Prostate gland (tissue), 2 donors: Measurements from ENCODE around the gene PTMA. TPM values are rescaled to one million over a fixed set of nuclear protein-coding genes. Genes with fewer than 3 reads are reported as not detected.

Source experiments
- DNase-seq: peaks from one replicate; pipeline ENCODE4 v3.0.0-alpha.2; 2019; ENCODE audit warnings: low spot score
- H3K27ac ChIP-seq, 2 donors: fragments of 200-600 bp; sonication (generic); 2 replicates each; pipeline ENCODE4 v1.5.1; 2017 to 2019
- H3K27me3 ChIP-seq: fragments of 200-600 bp; sonication (generic); replicated peaks from 2 replicates; pipeline ENCODE4 v1.5.1; 2019; ENCODE audit not compliant: insufficient read depth
- H3K36me3 ChIP-seq, 2 donors: fragments of 200-600 bp; sonication (generic); 1 replicate in 1 of 2; 2 replicates in 1 of 2; pipeline versions ENCODE4 v1.5.1 to v1.8.1; 2017 to 2019
- H3K4me1 ChIP-seq: fragments of 200-600 bp; sonication (generic); replicated peaks from 2 replicates; pipeline ENCODE4 v1.5.1; 2019
- H3K4me3 ChIP-seq, 2 donors: fragments of 200-600 bp; sonication (generic); 2 replicates each; pipeline ENCODE4 v1.5.1; 2017 to 2019
- H3K9me3 ChIP-seq: fragments of 200-600 bp; sonication (generic); 2 replicates; pipeline ENCODE4 v1.5.1; 2017
- POLR2A ChIP-seq: fragments of 450-650 bp; IDR thresholded peaks from one replicate; pipeline ENCODE4 v1.6.1; 2016; ENCODE audit warnings: antibody characterized with exemption, mild to moderate bottlenecking
- POLR2AphosphoS5 ChIP-seq: sonication (generic); formaldehyde crosslinking; IDR thresholded peaks from one replicate; pipeline ENCODE4 v1.6.1; 2017; ENCODE audit warnings: antibody characterized with exemption
- WGBS: methylation state at CpG from one replicate; pipeline ENCODE4 v1.1.5; 2018; 5-methylcytosine and 5-hydroxymethylcytosine counted together
- intact Hi-C: fragments of 100-400 bp; cut with DNase I; formaldehyde crosslinking; loops from one replicate; pipeline ENCODE4 v1.14.2; 2022
- total RNA-seq, 2 donors: library from RNA; depleted of rRNA; stranded (reverse); fragments of >200 nt; gene quantifications; one replicate each; pipeline ENCODE4 v1.1.0, GENCODE V29; 2016
- TF ChIP-seq, protein P1 (sequence below), 4 experiments: fragments of 200-600 bp in 2 of 4; fragments of 450-650 bp in 2 of 4; sonication (generic) in 2 of 4; IDR thresholded peaks; 1 replicate in 3 of 4; 2 replicates in 1 of 4; pipeline ENCODE4 v1.5.1; 2016 to 2019; ENCODE audit warnings: antibody characterized with exemption in 4 of 4, mild to moderate bottlenecking in 2 of 4, moderate library complexity in 2 of 4

PTMA gene
- total RNA-seq, 2 donors from 2014 or later = 418 to 613 TPM

DNA sequence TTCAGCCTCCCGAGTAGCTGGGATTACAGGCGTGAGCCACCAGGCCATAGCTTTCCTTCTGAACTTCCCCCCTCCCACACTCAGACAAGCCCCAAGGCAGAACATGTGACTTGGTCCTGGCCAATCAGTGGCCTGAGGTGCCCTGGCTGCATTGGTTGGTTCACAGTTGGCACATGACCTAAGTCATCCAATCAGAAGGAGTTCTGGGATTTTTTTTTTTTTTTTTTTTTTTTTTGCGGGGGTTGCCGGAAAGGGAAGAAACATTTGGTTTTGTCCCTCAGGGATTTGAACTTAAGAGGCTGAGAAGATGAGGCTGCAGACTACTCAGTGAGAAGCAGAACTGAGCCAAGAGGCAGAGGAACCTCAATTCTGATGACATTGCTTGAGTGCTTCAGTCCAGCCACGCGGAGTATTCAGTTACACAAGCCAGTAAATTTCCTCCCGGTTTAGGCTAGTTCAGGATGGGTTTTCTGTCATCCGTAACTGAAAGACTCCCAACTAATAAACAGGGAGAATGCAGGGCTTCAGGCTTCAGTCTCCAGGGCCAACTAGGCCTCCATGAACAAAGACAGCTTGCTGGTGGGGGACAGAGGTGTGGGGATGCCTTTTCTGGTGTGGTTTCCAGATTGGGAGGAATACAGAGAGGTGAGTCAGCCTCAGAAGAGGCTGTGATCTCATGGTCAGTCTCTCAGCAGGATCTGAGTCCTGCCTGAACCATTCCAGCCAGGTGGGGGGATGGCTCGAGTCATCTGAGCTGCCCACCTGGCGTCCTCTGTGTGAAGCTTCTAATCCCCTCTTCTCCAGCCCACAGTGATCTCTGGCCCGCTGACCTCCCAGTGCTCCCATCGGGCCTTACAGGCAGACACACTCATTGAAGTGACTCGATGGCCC, 9.2 kb downstream of the PTMA start:
- no peak for DNase-seq

DNA sequence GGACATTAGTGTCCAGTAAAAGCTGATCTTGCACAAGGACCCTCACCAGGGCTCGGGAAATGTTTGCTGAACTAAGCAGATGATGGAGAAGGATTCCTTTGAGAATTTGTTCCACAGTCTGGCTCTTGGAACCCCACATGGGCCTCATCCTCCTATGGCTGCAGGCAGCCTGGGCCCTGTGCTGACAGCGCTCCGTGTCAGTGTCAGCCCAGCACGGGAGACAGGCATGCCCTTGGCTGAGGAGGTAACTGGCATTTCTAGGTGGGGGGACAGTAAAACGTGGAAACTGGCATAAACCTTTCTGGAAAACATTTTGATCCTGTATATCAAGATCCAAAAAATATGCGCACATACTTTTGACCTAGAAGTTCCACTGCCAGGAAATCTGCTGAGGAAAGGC, 10.5 kb downstream of the PTMA start:
- TF ChIP-seq POLR2A (no peak), POLR2AphosphoS5 (no peak)
- TF ChIP-seq, protein P1, sequence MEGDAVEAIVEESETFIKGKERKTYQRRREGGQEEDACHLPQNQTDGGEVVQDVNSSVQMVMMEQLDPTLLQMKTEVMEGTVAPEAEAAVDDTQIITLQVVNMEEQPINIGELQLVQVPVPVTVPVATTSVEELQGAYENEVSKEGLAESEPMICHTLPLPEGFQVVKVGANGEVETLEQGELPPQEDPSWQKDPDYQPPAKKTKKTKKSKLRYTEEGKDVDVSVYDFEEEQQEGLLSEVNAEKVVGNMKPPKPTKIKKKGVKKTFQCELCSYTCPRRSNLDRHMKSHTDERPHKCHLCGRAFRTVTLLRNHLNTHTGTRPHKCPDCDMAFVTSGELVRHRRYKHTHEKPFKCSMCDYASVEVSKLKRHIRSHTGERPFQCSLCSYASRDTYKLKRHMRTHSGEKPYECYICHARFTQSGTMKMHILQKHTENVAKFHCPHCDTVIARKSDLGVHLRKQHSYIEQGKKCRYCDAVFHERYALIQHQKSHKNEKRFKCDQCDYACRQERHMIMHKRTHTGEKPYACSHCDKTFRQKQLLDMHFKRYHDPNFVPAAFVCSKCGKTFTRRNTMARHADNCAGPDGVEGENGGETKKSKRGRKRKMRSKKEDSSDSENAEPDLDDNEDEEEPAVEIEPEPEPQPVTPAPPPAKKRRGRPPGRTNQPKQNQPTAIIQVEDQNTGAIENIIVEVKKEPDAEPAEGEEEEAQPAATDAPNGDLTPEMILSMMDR (IDR thresholded peaks at IDR 0.05) = no peak
- H3K27ac ChIP-seq = no peak overlapping the region
- H3K4me1 ChIP-seq = no peaks in the 10 kb centered on the region
- H3K27me3 ChIP-seq = no peaks in the 10 kb centered on the region
- 74% methylated on average over 6 of the region's 6 CpGs for WGBS
- intact Hi-C loops = no loop called here
- no peaks in the 10 kb centered on the region for H3K36me3 ChIP-seq
- H3K9me3 ChIP-seq = no peaks in the 10 kb centered on the region
- no peak for DNase-seq
- no peak overlapping the region for H3K4me3 ChIP-seq

More for the DNA sequence above, 9.2 kb downstream of the PTMA start:
- WGBS = 80% methylated on average over 13 of the region's 13 CpGs
- TF ChIP-seq POLR2AphosphoS5 = no peak
- TF ChIP-seq, protein P1 (IDR thresholded peaks at IDR 0.05) = no peak
- intact Hi-C loops = no loop called here
- Histone ChIP-seq H3K27me3 (no peaks in the 10 kb centered on the region), H3K4me1 (peaks cover 5% of the 10 kb centered on the region), H3K9me3 (no peaks in the 10 kb centered on the region), H3K27ac (no peak overlapping the region), H3K4me3 (no peak overlapping the region), H3K36me3 (no peaks in the 10 kb centered on the region)

- intact Hi-C loops = no loop called here
- Histone ChIP-seq H3K27ac (no peak overlapping the region), H3K36me3 (no peaks in the 10 kb centered on the region), H3K4me3 (no peak overlapping the region), H3K9me3 (no peaks in the 10 kb centered on the region), H3K4me1 (no peaks in the 10 kb centered on the region), H3K27me3 (no peaks in the 10 kb centered on the region)
- WGBS = 51% methylated on average over 7 of the region's 7 CpGs
- no peak for DNase-seq
- no peak for TF ChIP-seq POLR2AphosphoS5
- TF ChIP-seq, protein P1 (IDR thresholded peaks at IDR 0.05) = no peak
- TF ChIP-seq POLR2A = no peak
Measured at GRCh38 chr2:231720292-231720986, 12.1 kb downstream of the PTMA start.

GRCh38 chr2:231720987-231721966, 13.0 kb downstream of the PTMA start:
- Histone ChIP-seq H3K4me3 (no peak overlapping the region), H3K27me3 (no peaks in the 10 kb centered on the region), H3K27ac (no peak overlapping the region), H3K9me3 (no peaks in the 10 kb centered on the region), H3K36me3 (no peaks in the 10 kb centered on the region), H3K4me1 (no peaks in the 10 kb centered on the region)
- TF ChIP-seq POLR2AphosphoS5 (no peak), POLR2A (no peak)
- TF ChIP-seq, protein P1 (IDR thresholded peaks at IDR 0.05) = no peak
- DNase-seq = no peak
- intact Hi-C loops = no loop called here
- 79% methylated on average over 8 of the region's 8 CpGs for WGBS
